K562 (cell line): ENCODE results near the gene KDM2A.

Source experiments
- BRF1 ChIP-seq: IDR thresholded peaks from 3 replicates; pipeline ENCODE4 v1.6.1; 2011; ENCODE audit warnings: borderline replicate concordance, mild to moderate bottlenecking; ENCODE audit not compliant: insufficient read length; ENCODE audit errors: extremely low read depth
- CTCF ChIP-seq, 3 experiments: IDR thresholded peaks in 2 of 3; conservative IDR thresholded peaks in 1 of 3; 2 replicates each; pipeline ENCODE4 v1.5.1; 2011 to 2012; ENCODE audit warnings: low read length in 3 of 3, mild to moderate bottlenecking in 3 of 3, control low read depth in 2 of 3, improper control_type of control experiment in 1 of 3, inconsistent platforms in 1 of 3, low read depth in 1 of 3, mixed read lengths in 1 of 3, moderate library complexity in 1 of 3; ENCODE audit not compliant: insufficient read depth in 2 of 3
- CUX1 ChIP-seq: fragments of 200-800 bp; sonication (Bioruptor generic); IDR thresholded peaks from 2 replicates; pipeline ENCODE4 v1.6.1; 2016; ENCODE audit warnings: missing genetic modification characterization, missing compliant biosample characterization
- EGR1 ChIP-seq: fragments of 450-650 bp; conservative IDR thresholded peaks from 2 replicates; pipeline ENCODE4 v1.6.1; 2017; ENCODE audit warnings: mild to moderate bottlenecking
- EP300 ChIP-seq: IDR thresholded peaks from 2 replicates; pipeline ENCODE4 v1.6.1; 2012; ENCODE audit warnings: low read length, improper control_type of control experiment
- FOS ChIP-seq: IDR thresholded peaks from 3 replicates; pipeline ENCODE4 v1.6.1; 2011; ENCODE audit not compliant: insufficient read length; ENCODE audit errors: extremely low read depth
- HNRNPUL1 ChIP-seq: fragments of 200-400 bp; formaldehyde crosslinking; IDR thresholded peaks from 2 replicates; pipeline ENCODE4 v1.6.1; 2017; ENCODE audit warnings: low read length
- ID3 ChIP-seq, 2 experiments: fragments of 250-450 bp in 1 of 2; fragments of 450-650 bp in 1 of 2; sonication (Bioruptor Pico) in 1 of 2; IDR thresholded peaks; 2 replicates each; pipeline versions ENCODE4 v1.6.1 to v1.8.0; 2016 to 2021; ENCODE audit warnings: mild to moderate bottlenecking in 2 of 2, moderate library complexity in 2 of 2, missing compliant biosample characterization in 1 of 2, missing genetic modification characterization in 1 of 2
- MXI1 ChIP-seq: IDR thresholded peaks from 2 replicates; pipeline ENCODE4 v1.6.1; 2011; ENCODE audit warnings: low read depth, mild to moderate bottlenecking, improper control_type of control experiment, low read length
- PHF20 ChIP-seq: fragments of 450-650 bp; IDR thresholded peaks from 2 replicates; pipeline ENCODE4 v1.6.1; 2018; ENCODE audit not compliant: partially characterized antibody
- SMAD1 ChIP-seq: fragments of 150-350 bp; IDR thresholded peaks from 2 replicates; pipeline ENCODE4 v1.6.1; 2014; ENCODE audit warnings: low read length, low read depth; ENCODE audit not compliant: partially characterized antibody
- TAF1 ChIP-seq: IDR thresholded peaks from 2 replicates; pipeline ENCODE4 v1.6.1; 2011; ENCODE audit warnings: mild to moderate bottlenecking, low read length, moderate library complexity; ENCODE audit not compliant: insufficient read depth, control insufficient read depth, severe bottlenecking; ENCODE audit errors: extremely low read depth
- TCF7L2 ChIP-seq: fragments of 150-350 bp; IDR thresholded peaks from 2 replicates; pipeline ENCODE4 v1.6.1; 2016; ENCODE audit warnings: low read depth, mild to moderate bottlenecking, low read length, moderate library complexity
- ZNF780A ChIP-seq: fragments of 250-450 bp; sonication (Bioruptor Pico); IDR thresholded peaks from 2 replicates; pipeline ENCODE4 v1.5.0; 2021; ENCODE audit warnings: mild to moderate bottlenecking

- TF ChIP-seq EP300, result no peak
- no peak for TF ChIP-seq TCF7L2
- no peak for TF ChIP-seq HNRNPUL1
- no peak for TF ChIP-seq CTCF (IDR thresholded peaks at IDR 0.05 in 2 of 3, conservative IDR thresholded peaks at IDR 0.05 in 1 of 3; ENCODE audit: insufficient read depth in 2 of 3, low read depth in 1 of 3, low read length in 3 of 3)
- no peak for TF ChIP-seq EGR1
- TF ChIP-seq FOS, result no peak
- no peak for TF ChIP-seq BRF1
- no peak for TF ChIP-seq TAF1
- TF ChIP-seq PHF20, result no peak
- TF ChIP-seq CUX1 (CRISPR knock-in tag), result no peak
- no peak for TF ChIP-seq MXI1
- no peak for TF ChIP-seq ZNF780A
- no peak for TF ChIP-seq SMAD1
- no peak for TF ChIP-seq ID3 (CRISPR knock-in tag; IDR thresholded peaks at IDR 0.05)
- TF ChIP-seq ID3 (tag; IDR thresholded peaks at IDR 0.05), result no peak
Measured at GRCh38 chr11:67076202-67076601, 42.9 kb upstream of the KDM2A start.
